Measurements from ENCODE around the gene MMAB. TPM values are rescaled to one million over a fixed set of nuclear protein-coding genes. Genes with fewer than 3 reads are reported as not detected.

The MMAB gene
- total RNA-seq, 6 experiments from 2014 or later = 12.8 to 23.1 (median 18.7) TPM

GRCh38 chr12:109531411-109531810 lies 41.9 kb downstream of the MMAB start:
- Mint-ChIP-seq H3K4me1 (ENCODE audit: low read depth) (no peaks in the 10 kb centered on the region), H3K4me3 (no peak overlapping the region), H3K27ac (no peak overlapping the region), H3K27me3 (ENCODE audit: insufficient read depth) (peaks cover 1% of the 10 kb centered on the region), H3K36me3 (ENCODE audit: low read depth) (peaks cover 5% of the 10 kb centered on the region; the same call in 1 of the 2 replicates), H3K9me3 (no peaks in the 10 kb centered on the region)
- TF ChIP-seq, protein P1, sequence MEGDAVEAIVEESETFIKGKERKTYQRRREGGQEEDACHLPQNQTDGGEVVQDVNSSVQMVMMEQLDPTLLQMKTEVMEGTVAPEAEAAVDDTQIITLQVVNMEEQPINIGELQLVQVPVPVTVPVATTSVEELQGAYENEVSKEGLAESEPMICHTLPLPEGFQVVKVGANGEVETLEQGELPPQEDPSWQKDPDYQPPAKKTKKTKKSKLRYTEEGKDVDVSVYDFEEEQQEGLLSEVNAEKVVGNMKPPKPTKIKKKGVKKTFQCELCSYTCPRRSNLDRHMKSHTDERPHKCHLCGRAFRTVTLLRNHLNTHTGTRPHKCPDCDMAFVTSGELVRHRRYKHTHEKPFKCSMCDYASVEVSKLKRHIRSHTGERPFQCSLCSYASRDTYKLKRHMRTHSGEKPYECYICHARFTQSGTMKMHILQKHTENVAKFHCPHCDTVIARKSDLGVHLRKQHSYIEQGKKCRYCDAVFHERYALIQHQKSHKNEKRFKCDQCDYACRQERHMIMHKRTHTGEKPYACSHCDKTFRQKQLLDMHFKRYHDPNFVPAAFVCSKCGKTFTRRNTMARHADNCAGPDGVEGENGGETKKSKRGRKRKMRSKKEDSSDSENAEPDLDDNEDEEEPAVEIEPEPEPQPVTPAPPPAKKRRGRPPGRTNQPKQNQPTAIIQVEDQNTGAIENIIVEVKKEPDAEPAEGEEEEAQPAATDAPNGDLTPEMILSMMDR (IDR thresholded peaks at IDR 0.05) = no peak
- DNase-seq = no peak

- no peak overlapping the region for H3K27ac Mint-ChIP-seq
- no peak for DNase-seq
These were observed 43.3 kb downstream of the MMAB start for GRCh38 chr12:109529691-109530640.

DNA sequence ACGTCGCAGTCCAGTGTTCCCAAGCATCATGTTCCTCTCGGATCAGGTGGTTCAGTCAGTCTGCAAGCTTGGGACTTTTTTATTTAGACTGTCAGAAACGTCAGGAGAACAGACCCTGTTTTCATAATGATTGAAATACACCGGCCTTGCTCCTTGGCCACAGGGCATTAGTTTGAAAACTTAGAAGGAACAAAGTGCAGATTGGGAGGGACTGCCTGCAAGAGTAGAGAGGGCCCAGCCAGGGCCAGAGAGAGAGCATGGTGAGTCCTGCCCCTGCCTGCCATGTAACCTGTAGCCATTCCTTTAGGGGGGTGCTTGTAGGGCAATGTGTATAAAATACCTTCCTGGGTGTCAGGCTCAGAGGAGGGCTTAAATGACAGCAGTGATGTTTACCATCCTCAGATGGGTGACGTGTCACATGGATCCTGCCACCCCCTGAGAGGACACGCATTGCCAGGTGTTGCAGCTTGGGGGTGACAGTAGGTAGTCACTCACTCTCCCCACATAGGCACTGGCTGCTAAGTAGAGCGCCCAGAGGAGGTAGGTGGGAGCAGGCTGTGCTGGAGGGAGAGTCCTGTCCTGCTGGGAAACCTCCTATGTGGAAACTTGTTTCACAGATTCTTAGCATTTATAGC lies 45.7 kb downstream of the MMAB start:
- H3K4me1 Mint-ChIP-seq (ENCODE audit: low read depth) = no peaks in the 10 kb centered on the region
- H3K27me3 Mint-ChIP-seq (ENCODE audit: insufficient read depth) = peaks cover 1% of the 10 kb centered on the region
- no peak overlapping the region for H3K27ac Mint-ChIP-seq
- no peak for DNase-seq
- H3K9me3 Mint-ChIP-seq = no peaks in the 10 kb centered on the region
- peaks cover 15% of the 10 kb centered on the region; the same call in 1 of the 2 replicates for H3K36me3 Mint-ChIP-seq (ENCODE audit: low read depth)
- TF ChIP-seq, protein P1 (IDR thresholded peaks at IDR 0.05) = no peak
- no peak overlapping the region for H3K4me3 Mint-ChIP-seq

More at GRCh38 chr12:109529691-109530640, 43.3 kb downstream of the MMAB start:
- H3K4me3 Mint-ChIP-seq = no peak overlapping the region
- no peaks in the 10 kb centered on the region for H3K9me3 Mint-ChIP-seq
- H3K4me1 Mint-ChIP-seq (ENCODE audit: low read depth) = no peaks in the 10 kb centered on the region
- peaks cover 1% of the 10 kb centered on the region for H3K27me3 Mint-ChIP-seq (ENCODE audit: insufficient read depth)
- H3K36me3 Mint-ChIP-seq (ENCODE audit: low read depth) = peaks cover 10% of the 10 kb centered on the region; the same call in 1 of the 2 replicates
- TF ChIP-seq, protein P1 (IDR thresholded peaks at IDR 0.05) = no peak

DNA sequence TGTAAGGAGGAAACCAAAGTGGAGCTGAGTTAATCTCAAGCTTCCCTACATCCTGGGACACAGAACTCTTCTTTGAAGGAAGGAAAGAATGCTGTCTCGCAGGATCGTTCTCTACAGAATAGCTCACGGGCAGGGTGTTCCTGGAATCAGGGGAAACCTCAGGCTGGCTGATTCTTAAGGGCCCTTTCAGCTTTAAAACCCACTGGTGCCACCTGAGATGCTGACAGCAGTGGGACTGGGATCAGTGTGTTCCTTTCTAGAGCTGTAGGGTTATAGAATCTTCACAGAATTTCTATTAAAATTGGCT lies 48.1 kb downstream of the MMAB start:
- TF ChIP-seq, protein P1 (IDR thresholded peaks at IDR 0.05) = no peak
- no peak overlapping the region for H3K27ac Mint-ChIP-seq
- H3K9me3 Mint-ChIP-seq = no peaks in the 10 kb centered on the region
- H3K36me3 Mint-ChIP-seq (ENCODE audit: low read depth) = peaks cover 27% of the 10 kb centered on the region
- H3K4me3 Mint-ChIP-seq = no peak overlapping the region
- H3K4me1 Mint-ChIP-seq (ENCODE audit: low read depth) = peaks cover 8% of the 10 kb centered on the region
- H3K27me3 Mint-ChIP-seq (ENCODE audit: insufficient read depth) = no peaks in the 10 kb centered on the region; the same call in 1 of the 2 replicates
- DNase-seq = no peak

GRCh38 chr12:109524466-109525278 lies 48.6 kb downstream of the MMAB start:
- Mint-ChIP-seq H3K36me3 (ENCODE audit: low read depth) (peaks cover 30% of the 10 kb centered on the region), H3K4me3 (no peak overlapping the region), H3K4me1 (ENCODE audit: low read depth) (peaks cover 13% of the 10 kb centered on the region), H3K9me3 (no peaks in the 10 kb centered on the region), H3K27me3 (ENCODE audit: insufficient read depth) (no peaks in the 10 kb centered on the region; the same call in 1 of the 2 replicates), H3K27ac (no peak overlapping the region)
- DNase-seq = no peak
- TF ChIP-seq, protein P1 (IDR thresholded peaks at IDR 0.05) = no peak

Measured in HFFc6 (cell line).